Suprapubic skin (tissue), 4 donors: ENCODE measurements around the gene AUTS2.

Experiments
- POLR2A ChIP-seq, 2 donors: fragments of 450-650 bp; IDR thresholded peaks; one replicate each; pipeline ENCODE4 v1.6.1; 2017; ENCODE audit warnings: antibody characterized with exemption in 2 of 2, mild to moderate bottlenecking in 2 of 2, moderate library complexity in 2 of 2
- POLR2AphosphoS5 ChIP-seq, 3 donors: sonication (generic); formaldehyde crosslinking; IDR thresholded peaks; one replicate each; pipeline ENCODE4 v1.6.1; 2017; ENCODE audit warnings: antibody characterized with exemption in 3 of 3
- TF ChIP-seq, protein P1 (sequence below), 2 donors: fragments of 200-600 bp in 1 of 2; fragments of 450-650 bp in 1 of 2; sonication (generic) in 1 of 2; IDR thresholded peaks; one replicate each; pipeline ENCODE4 v1.5.1; 2016 to 2019; ENCODE audit warnings: antibody characterized with exemption in 2 of 2, mild to moderate bottlenecking in 1 of 2, moderate library complexity in 1 of 2

DNA sequence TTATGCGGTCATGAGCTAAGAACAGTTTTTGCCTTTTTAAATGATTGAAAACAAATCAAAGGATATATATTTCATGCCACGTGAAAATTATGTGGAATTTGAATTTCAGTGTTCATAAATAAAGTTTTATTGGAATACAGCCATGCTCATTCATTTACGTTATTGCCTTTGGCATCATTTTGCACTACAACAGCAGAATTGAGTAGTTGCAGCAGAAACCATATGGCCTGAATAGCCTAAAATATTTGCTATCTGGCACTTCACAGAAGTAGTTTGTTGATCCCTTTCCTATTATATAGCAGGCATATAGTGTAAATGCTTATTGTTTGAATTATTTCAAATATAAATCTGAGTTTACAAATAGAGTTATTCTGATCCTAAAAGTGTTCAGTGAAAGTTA lies 59.7 kb downstream of the AUTS2 start:
- TF ChIP-seq POLR2A (IDR thresholded peaks at IDR 0.05): no peak
- no peak for TF ChIP-seq POLR2AphosphoS5 (IDR thresholded peaks at IDR 0.05)
- TF ChIP-seq, protein P1, sequence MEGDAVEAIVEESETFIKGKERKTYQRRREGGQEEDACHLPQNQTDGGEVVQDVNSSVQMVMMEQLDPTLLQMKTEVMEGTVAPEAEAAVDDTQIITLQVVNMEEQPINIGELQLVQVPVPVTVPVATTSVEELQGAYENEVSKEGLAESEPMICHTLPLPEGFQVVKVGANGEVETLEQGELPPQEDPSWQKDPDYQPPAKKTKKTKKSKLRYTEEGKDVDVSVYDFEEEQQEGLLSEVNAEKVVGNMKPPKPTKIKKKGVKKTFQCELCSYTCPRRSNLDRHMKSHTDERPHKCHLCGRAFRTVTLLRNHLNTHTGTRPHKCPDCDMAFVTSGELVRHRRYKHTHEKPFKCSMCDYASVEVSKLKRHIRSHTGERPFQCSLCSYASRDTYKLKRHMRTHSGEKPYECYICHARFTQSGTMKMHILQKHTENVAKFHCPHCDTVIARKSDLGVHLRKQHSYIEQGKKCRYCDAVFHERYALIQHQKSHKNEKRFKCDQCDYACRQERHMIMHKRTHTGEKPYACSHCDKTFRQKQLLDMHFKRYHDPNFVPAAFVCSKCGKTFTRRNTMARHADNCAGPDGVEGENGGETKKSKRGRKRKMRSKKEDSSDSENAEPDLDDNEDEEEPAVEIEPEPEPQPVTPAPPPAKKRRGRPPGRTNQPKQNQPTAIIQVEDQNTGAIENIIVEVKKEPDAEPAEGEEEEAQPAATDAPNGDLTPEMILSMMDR (IDR thresholded peaks at IDR 0.05): no peak
